Measurements from ENCODE around the gene TOGARAM2.

Gene TOGARAM2

GRCh38 chr2:28950941-28951630 lies 30.0 kb upstream of the TOGARAM2 start:
- TF ChIP-seq ZFX (IDR thresholded peaks at IDR 0.05) = no peak
- TF ChIP-seq CTCF (conservative IDR thresholded peaks at IDR 0.05) = no peak
- no peak overlapping the region for H3K27ac ChIP-seq

- no peak for TF ChIP-seq CTCF (conservative IDR thresholded peaks at IDR 0.05)
- TF ChIP-seq ZFX (IDR thresholded peaks at IDR 0.05) = no peak
- H3K27ac ChIP-seq = no peak overlapping the region
Measured at GRCh38 chr2:28951910-28952835, 28.9 kb upstream of the TOGARAM2 start.

- no peak overlapping the region for H3K27ac ChIP-seq
Measured at GRCh38 chr2:28952836-28953211, 28.3 kb upstream of the TOGARAM2 start.

GRCh38 chr2:28955467-28955866 lies 25.6 kb upstream of the TOGARAM2 start:
- H3K27ac ChIP-seq = no peak overlapping the region
- TF ChIP-seq ZFX (IDR thresholded peaks at IDR 0.05) = no peak
- TF ChIP-seq CTCF (conservative IDR thresholded peaks at IDR 0.05) = no peak

More at GRCh38 chr2:28952836-28953211, 28.3 kb upstream of the TOGARAM2 start:
- TF ChIP-seq CTCF (conservative IDR thresholded peaks at IDR 0.05) = no peak
- TF ChIP-seq ZFX (IDR thresholded peaks at IDR 0.05) = no peak

- TF ChIP-seq ZFX (IDR thresholded peaks at IDR 0.05) (no peak), CTCF (conservative IDR thresholded peaks at IDR 0.05) (no peak)
- H3K27ac ChIP-seq = no peak overlapping the region
Measured at GRCh38 chr2:28956415-28956826, 24.7 kb upstream of the TOGARAM2 start.

- H3K27ac ChIP-seq = no peak overlapping the region
- peak; percentile 41 for TF ChIP-seq CTCF (conservative IDR thresholded peaks at IDR 0.05)
- no peak for TF ChIP-seq ZFX (IDR thresholded peaks at IDR 0.05)
Measured at GRCh38 chr2:28956890-28957289, 24.2 kb upstream of the TOGARAM2 start.

- TF ChIP-seq CTCF (conservative IDR thresholded peaks at IDR 0.05) = peak; percentile 73
- no peak for TF ChIP-seq ZFX (IDR thresholded peaks at IDR 0.05)
- no peak overlapping the region for H3K27ac ChIP-seq
Measured at GRCh38 chr2:28958689-28959088, 22.4 kb upstream of the TOGARAM2 start.
